Measurements from ENCODE around the gene CTPS1. TPM values are rescaled to one million over a fixed set of nuclear protein-coding genes. Genes with fewer than 3 reads are reported as not detected.

The CTPS1 gene
- polyA plus RNA-seq, 2 of the 4 experiments (the other 2 are of a cell fraction): 159 to 181 TPM

DNA sequence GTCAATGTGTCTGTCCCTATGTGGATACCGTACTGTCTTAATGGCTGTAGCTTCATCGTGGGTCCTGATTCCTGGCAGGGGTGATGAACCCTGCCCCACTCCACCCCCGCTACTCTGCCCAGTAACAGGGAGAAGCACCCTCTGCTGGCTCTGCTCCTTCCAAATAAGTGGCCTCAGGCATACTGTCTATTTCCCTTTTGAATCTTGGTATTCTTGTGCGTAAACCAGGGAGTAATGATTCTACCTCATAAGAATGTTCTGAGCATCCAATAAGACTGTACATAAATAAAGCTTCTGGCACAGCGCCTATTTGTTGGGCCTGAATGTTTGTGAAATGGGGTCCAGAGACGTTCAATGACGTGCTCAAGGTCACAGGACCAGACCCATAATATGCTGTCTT, 35.2 kb upstream of the CTPS1 start (continued):
- no peak for TF ChIP-seq ZNF302 (CRISPR knock-in tag; IDR thresholded peaks at IDR 0.05)
- peak; percentile 40 to 47 for TF ChIP-seq RAD21 (conservative IDR thresholded peaks at IDR 0.05 in 1 of 2, IDR thresholded peaks at IDR 0.05 in 1 of 2)
- peak in 1 of 2 experiments; percentile 50; a peak in 1 of 5 replicates for TF ChIP-seq JUN (IDR thresholded peaks at IDR 0.05)
- TF ChIP-seq TP53 (CRISPR knock-in tag; IDR thresholded peaks at IDR 0.05): no peak
- no peak for TF ChIP-seq RNF2 (IDR thresholded peaks at IDR 0.05; ENCODE audit: borderline replicate concordance, low read depth)

DNA sequence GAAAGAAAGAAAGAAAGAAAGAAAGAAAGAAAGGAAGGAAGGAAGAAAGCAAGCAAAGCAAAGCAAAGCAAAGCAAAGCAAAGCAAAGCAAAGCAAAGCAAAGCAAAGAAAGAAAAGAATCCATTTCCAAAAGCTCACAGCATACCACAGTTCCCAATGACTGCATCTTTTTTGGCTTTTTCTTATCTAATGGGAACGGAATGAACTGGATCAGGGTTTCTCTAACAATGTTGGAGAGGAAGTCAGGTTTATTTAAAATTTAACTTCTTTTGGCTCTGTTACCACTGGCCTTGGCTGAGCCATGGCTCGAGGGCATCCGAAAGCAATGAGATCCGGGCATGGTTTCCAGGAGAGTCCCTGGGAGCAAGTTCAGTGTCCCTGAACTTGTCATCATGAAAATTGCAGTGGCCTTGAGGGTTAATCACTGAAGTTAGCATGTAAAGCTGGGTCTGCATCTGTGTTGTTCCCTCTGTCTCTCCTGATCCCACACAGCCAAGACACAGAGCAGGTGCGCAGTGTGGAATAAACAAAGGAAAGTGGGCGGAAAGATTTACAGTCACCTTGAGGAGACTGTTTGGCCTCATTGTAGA, 34.6 kb upstream of the CTPS1 start:
- H3K4me1 ChIP-seq: peaks cover 49% of the 10 kb centered on the region
- FAIRE-seq (no peak), ATAC-seq (no peak; a peak in 1 of 6 replicates), DNase-seq (ENCODE audit: low read depth in 1 of 2, low spot score in 1 of 2) (no peak)
- WGBS (ENCODE audit: missing lambda C conversion rate): 42% methylated on average over 6 of the region's 6 CpGs
- peaks cover 7% of the 10 kb centered on the region; the same call in 1 of the 3 replicates for H3K9me3 ChIP-seq
- TF ChIP-seq FOXS1 (CRISPR knock-in tag; IDR thresholded peaks at IDR 0.05): no peak
- no peak for TF ChIP-seq GATA3 (IDR thresholded peaks at IDR 0.05; ENCODE audit: borderline replicate concordance)
- 0 out of 5 replicates have a peak, but pooled peaks of 1 of the 2 experiments have one; percentile 15 for TF ChIP-seq JUN (IDR thresholded peaks at IDR 0.05)
- TF ChIP-seq, protein P1, sequence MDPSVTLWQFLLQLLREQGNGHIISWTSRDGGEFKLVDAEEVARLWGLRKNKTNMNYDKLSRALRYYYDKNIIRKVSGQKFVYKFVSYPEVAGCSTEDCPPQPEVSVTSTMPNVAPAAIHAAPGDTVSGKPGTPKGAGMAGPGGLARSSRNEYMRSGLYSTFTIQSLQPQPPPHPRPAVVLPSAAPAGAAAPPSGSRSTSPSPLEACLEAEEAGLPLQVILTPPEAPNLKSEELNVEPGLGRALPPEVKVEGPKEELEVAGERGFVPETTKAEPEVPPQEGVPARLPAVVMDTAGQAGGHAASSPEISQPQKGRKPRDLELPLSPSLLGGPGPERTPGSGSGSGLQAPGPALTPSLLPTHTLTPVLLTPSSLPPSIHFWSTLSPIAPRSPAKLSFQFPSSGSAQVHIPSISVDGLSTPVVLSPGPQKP (IDR thresholded peaks at IDR 0.05; ENCODE audit: low read depth, low read length): no peak
- H3K4me3 ChIP-seq: no peak overlapping the region
- POLR2A ChIA-PET: interaction anchor here (5.0 kb wide), 1 partner anchor 83 kb away, joined by 37 read pairs; the partner anchor contains the start of gene CITED4
- H3K27ac ChIP-seq: peak overlapping the region; percentile 81 to 94
- H3K4me2 ChIP-seq: peak overlapping the region; percentile 64
- CTCF ChIA-PET: interaction anchor here (0.5 to 22.4 kb wide), 13 partner anchors 8 to 105 kb away, joined by 3 to 602 read pairs (median 4); partner anchors contain the start of gene CITED4

DNA sequence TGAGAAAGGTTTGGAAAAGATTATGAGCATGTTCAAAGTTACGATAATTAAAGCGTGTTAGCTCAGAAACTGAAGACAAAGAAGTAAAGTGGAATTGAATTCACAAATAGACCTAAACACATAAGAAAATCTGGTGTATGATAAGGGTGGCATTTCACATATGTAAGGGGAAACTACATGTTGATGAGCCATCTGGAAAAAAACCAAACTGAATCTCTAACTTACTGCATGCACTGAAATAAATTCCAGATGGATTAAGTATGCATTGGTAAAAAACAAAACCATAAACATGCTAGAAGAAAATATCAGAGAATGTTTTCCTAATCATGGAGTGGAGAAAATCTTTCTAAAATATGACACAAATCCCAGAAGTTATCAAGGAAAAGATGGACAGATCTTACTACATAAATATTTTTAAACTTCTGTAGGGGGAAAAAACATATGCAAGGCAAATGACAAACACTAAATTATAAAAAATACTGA, 34.0 kb upstream of the CTPS1 start:
- ChIA-PET POLR2A (interaction anchor here (5.0 kb wide), 1 partner anchor 84 kb away, joined by 37 read pairs; the partner anchor contains the start of gene CITED4), CTCF (interaction anchor here (0.9 to 22.4 kb wide), 5 partner anchors 8 to 106 kb away, joined by 3 to 602 read pairs (median 4); partner anchors contain the start of gene CITED4)
- DNase-seq (ENCODE audit: low read depth in 1 of 2, low spot score in 1 of 2) (no peak), ATAC-seq (no peak), FAIRE-seq (no peak)
- no peak overlapping the region for H3K4me3 ChIP-seq
- 94% methylated on average over 2 of the region's 2 CpGs for WGBS (ENCODE audit: missing lambda C conversion rate)
- peaks cover 43% of the 10 kb centered on the region for H3K4me1 ChIP-seq
- H3K4me2 ChIP-seq: peak overlapping the region; percentile 64; the same call in 2 of the 3 replicates
- peaks cover 7% of the 10 kb centered on the region; the same call in 1 of the 3 replicates for H3K9me3 ChIP-seq
- H3K27ac ChIP-seq: peak overlapping the region; percentile 81 to 94
- TF ChIP-seq POLR2A (IDR thresholded peaks at IDR 0.05; ENCODE audit: low read length) (no peak), MYC (IDR thresholded peaks at IDR 0.05; ENCODE audit: borderline replicate concordance, low read length) (no peak), ZSCAN20 (CRISPR knock-in tag; IDR thresholded peaks at IDR 0.05) (no peak), FOSB (CRISPR knock-in tag; IDR thresholded peaks at IDR 0.05) (no peak), SREBF2 (IDR thresholded peaks at IDR 0.05) (no peak), FOSL2 (IDR thresholded peaks at IDR 0.05) (no peak), FOSL2 (CRISPR knock-in tag; IDR thresholded peaks at IDR 0.05) (no peak), KDM5A (IDR thresholded peaks at IDR 0.05) (no peak), JUN (IDR thresholded peaks at IDR 0.05) (no peak), ZNF302 (CRISPR knock-in tag; IDR thresholded peaks at IDR 0.05) (no peak), KDM1A (IDR thresholded peaks at IDR 0.05; ENCODE audit: low read depth) (no peak)
- TF ChIP-seq, protein P2, sequence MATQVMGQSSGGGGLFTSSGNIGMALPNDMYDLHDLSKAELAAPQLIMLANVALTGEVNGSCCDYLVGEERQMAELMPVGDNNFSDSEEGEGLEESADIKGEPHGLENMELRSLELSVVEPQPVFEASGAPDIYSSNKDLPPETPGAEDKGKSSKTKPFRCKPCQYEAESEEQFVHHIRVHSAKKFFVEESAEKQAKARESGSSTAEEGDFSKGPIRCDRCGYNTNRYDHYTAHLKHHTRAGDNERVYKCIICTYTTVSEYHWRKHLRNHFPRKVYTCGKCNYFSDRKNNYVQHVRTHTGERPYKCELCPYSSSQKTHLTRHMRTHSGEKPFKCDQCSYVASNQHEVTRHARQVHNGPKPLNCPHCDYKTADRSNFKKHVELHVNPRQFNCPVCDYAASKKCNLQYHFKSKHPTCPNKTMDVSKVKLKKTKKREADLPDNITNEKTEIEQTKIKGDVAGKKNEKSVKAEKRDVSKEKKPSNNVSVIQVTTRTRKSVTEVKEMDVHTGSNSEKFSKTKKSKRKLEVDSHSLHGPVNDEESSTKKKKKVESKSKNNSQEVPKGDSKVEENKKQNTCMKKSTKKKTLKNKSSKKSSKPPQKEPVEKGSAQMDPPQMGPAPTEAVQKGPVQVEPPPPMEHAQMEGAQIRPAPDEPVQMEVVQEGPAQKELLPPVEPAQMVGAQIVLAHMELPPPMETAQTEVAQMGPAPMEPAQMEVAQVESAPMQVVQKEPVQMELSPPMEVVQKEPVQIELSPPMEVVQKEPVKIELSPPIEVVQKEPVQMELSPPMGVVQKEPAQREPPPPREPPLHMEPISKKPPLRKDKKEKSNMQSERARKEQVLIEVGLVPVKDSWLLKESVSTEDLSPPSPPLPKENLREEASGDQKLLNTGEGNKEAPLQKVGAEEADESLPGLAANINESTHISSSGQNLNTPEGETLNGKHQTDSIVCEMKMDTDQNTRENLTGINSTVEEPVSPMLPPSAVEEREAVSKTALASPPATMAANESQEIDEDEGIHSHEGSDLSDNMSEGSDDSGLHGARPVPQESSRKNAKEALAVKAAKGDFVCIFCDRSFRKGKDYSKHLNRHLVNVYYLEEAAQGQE (IDR thresholded peaks at IDR 0.05): no peak
- TF ChIP-seq, protein P1 (IDR thresholded peaks at IDR 0.05; ENCODE audit: low read depth, low read length): no peak

Data from A549 (cell line).